GM21737 (cell line): Measurements from ENCODE around the gene TNFSF4.

ENCODE experiments used
- ATAC-seq: cut with Tn5 transposase; IDR thresholded peaks from one replicate; pipeline ENCODE4 v1.9.1; 2021; ENCODE audit warnings: mild to moderate bottlenecking, moderate library complexity; ENCODE audit not compliant: unreplicated experiment

Gene TNFSF4

GRCh38 chr1:173212952-173213491, 5.9 kb upstream of the TNFSF4 start:
- peak; percentile 65 for ATAC-seq

- ATAC-seq, result no peak
These were observed 3.6 kb upstream of the TNFSF4 start for GRCh38 chr1:173210716-173211231.

- no peak for ATAC-seq
These were observed 3.2 kb upstream of the TNFSF4 start for GRCh38 chr1:173210283-173210682.

GRCh38 chr1:173208868-173209267, 1.7 kb upstream of the TNFSF4 start:
- no peak for ATAC-seq

GRCh38 chr1:173208146-173208545, 1.0 kb upstream of the TNFSF4 start:
- ATAC-seq, result no peak

- ATAC-seq, result no peak
These were observed 1.7 kb downstream of the TNFSF4 start for GRCh38 chr1:173205146-173206051.

- ATAC-seq, result no peak
These were observed 2.4 kb downstream of the TNFSF4 start for GRCh38 chr1:173204693-173205092.

- no peak for ATAC-seq
These were observed 4.5 kb downstream of the TNFSF4 start for GRCh38 chr1:173202424-173203145.

GRCh38 chr1:173201969-173202368, 5.2 kb downstream of the TNFSF4 start:
- ATAC-seq, result no peak

- ATAC-seq, result peak; percentile 76
These were observed 11.5 kb downstream of the TNFSF4 start for GRCh38 chr1:173195596-173196088.

GRCh38 chr1:173193639-173194038, 13.5 kb downstream of the TNFSF4 start:
- no peak for ATAC-seq

GRCh38 chr1:173191011-173191705, 16.0 kb downstream of the TNFSF4 start:
- no peak for ATAC-seq

- ATAC-seq, result no peak
These were observed 16.8 kb downstream of the TNFSF4 start for GRCh38 chr1:173190101-173190936.

GRCh38 chr1:173187671-173188237, 19.4 kb downstream of the TNFSF4 start:
- ATAC-seq, result no peak

- ATAC-seq, result no peak
These were observed 25.3 kb downstream of the TNFSF4 start for GRCh38 chr1:173181791-173182190.

GRCh38 chr1:173176246-173176645, 30.9 kb downstream of the TNFSF4 start:
- ATAC-seq, result no peak

GRCh38 chr1:173175514-173176145, 31.5 kb downstream of the TNFSF4 start:
- no peak for ATAC-seq

- no peak for ATAC-seq
These were observed 33.7 kb downstream of the TNFSF4 start for GRCh38 chr1:173173388-173173787.

GRCh38 chr1:173171152-173171551, 36.0 kb downstream of the TNFSF4 start:
- no peak for ATAC-seq
